ENCODE data around the gene TYROBP. TPM values are rescaled to one million over a fixed set of nuclear protein-coding genes. Genes with fewer than 3 reads are reported as not detected.
"Not testable (repeated sequence)": the region's sequence is repeated elsewhere in the genome, so short reads cannot be mapped to it uniquely, and the experiment has no call there.

The TYROBP gene
- total RNA-seq, 1 donor from 2014 or later, result not detected

DNA sequence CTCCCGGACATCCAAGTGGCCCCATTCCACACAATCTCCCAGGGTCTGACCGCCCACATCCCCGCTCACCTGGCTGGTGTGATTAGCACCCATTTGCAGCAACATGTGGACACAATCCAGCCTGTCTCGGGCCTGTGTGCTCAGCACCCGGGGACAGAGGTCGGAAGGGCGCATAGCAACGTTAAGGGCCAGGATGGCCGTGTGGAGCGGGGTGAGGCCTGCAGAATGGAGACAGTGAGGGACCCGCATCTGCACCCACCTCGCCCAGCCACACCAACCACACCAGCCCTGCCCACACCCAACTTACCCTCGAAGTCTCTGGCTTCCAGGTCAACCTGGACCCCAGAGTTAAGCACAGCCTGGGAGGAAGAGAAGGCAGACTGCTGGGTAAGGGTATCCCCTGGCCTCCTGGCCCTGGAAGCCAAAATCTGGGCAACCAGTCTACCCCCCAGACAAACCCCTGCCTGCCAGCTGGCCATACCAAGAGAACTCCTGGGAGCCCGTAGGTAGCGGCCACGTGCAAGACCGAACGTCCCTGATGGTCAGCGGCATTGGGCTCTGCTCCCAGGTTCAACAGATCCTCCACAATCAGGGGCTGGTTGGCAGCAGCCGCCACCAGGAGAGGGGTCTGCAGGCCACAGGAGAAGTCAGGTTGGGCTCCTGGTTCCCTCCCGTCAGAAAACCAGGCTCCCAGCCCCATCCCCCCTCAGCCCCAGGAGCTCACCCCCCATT, 12.0 kb downstream of the TYROBP start:
- no peaks in the 10 kb centered on the region for H3K9me3 Mint-ChIP-seq
- TF ChIP-seq, protein P1, sequence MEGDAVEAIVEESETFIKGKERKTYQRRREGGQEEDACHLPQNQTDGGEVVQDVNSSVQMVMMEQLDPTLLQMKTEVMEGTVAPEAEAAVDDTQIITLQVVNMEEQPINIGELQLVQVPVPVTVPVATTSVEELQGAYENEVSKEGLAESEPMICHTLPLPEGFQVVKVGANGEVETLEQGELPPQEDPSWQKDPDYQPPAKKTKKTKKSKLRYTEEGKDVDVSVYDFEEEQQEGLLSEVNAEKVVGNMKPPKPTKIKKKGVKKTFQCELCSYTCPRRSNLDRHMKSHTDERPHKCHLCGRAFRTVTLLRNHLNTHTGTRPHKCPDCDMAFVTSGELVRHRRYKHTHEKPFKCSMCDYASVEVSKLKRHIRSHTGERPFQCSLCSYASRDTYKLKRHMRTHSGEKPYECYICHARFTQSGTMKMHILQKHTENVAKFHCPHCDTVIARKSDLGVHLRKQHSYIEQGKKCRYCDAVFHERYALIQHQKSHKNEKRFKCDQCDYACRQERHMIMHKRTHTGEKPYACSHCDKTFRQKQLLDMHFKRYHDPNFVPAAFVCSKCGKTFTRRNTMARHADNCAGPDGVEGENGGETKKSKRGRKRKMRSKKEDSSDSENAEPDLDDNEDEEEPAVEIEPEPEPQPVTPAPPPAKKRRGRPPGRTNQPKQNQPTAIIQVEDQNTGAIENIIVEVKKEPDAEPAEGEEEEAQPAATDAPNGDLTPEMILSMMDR (conservative IDR thresholded peaks at IDR 0.05), result no peak
- H3K27ac Mint-ChIP-seq (ENCODE audit: unreplicated experiment), result no peak overlapping the region
- H3K36me3 Mint-ChIP-seq (ENCODE audit: low read depth), result no peaks in the 10 kb centered on the region
- no peak overlapping the region for H3K4me3 Mint-ChIP-seq
- DNase-seq (ENCODE audit: low read depth, low spot score), result no peak
- H3K4me1 Mint-ChIP-seq, result no peaks in the 10 kb centered on the region
- peaks cover 16% of the 10 kb centered on the region for H3K27me3 Mint-ChIP-seq (ENCODE audit: low read depth)

DNA sequence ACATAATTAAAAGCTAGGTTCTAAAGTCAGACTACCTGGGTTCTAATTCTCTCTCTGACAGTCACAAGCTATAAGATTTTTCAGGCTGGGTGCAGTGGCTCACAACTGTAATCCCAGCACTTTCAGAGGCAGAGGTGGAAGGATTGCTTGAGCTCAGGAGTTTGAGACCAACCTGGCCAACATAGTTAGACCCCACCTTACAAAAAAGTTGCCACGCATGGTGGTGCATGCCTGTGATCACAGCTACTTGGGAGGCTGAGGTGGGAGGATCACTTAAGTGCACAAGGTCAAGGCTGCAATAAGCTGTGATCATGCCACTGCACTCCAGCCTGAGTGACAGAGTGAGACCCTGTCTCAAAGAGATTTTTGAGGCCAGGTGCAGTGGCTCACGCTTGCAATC, 13.8 kb downstream of the TYROBP start:
- H3K4me1 Mint-ChIP-seq, result no peaks in the 10 kb centered on the region
- H3K36me3 Mint-ChIP-seq (ENCODE audit: low read depth), result peaks cover 3% of the 10 kb centered on the region
- DNase-seq (ENCODE audit: low read depth, low spot score), result no peak
- TF ChIP-seq, protein P1 (conservative IDR thresholded peaks at IDR 0.05), result no peak
- no peak overlapping the region for H3K4me3 Mint-ChIP-seq
- H3K27ac Mint-ChIP-seq (ENCODE audit: unreplicated experiment), result no peak overlapping the region
- H3K9me3 Mint-ChIP-seq, result no peaks in the 10 kb centered on the region
- H3K27me3 Mint-ChIP-seq (ENCODE audit: low read depth), result peaks cover 10% of the 10 kb centered on the region

DNA sequence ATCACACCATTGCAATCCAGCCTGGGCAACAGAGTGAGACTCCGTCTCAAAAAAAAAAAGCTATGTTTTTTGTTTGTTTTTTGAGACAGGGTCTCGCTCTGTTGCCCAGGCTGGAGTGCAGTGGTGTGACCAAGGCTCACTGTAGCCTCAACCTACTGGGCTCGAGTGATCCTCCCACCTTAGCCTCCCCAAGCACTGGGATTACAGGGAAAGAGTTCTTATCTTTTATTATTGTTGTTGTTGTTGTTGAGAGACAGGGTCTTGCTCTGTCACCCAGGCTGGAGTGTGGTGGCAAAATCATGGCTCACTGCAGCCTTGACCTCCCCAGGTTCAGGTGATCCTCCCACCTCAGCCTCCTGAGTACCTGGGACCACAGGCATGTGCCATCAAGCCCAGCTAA, 16.3 kb downstream of the TYROBP start:
- not testable (repeated sequence) for H3K4me3 Mint-ChIP-seq; H3K27ac Mint-ChIP-seq (ENCODE audit: unreplicated experiment); H3K27me3 Mint-ChIP-seq (ENCODE audit: low read depth); H3K36me3 Mint-ChIP-seq (ENCODE audit: low read depth); H3K9me3 Mint-ChIP-seq; H3K4me1 Mint-ChIP-seq; DNase-seq (ENCODE audit: low read depth, low spot score)

DNA sequence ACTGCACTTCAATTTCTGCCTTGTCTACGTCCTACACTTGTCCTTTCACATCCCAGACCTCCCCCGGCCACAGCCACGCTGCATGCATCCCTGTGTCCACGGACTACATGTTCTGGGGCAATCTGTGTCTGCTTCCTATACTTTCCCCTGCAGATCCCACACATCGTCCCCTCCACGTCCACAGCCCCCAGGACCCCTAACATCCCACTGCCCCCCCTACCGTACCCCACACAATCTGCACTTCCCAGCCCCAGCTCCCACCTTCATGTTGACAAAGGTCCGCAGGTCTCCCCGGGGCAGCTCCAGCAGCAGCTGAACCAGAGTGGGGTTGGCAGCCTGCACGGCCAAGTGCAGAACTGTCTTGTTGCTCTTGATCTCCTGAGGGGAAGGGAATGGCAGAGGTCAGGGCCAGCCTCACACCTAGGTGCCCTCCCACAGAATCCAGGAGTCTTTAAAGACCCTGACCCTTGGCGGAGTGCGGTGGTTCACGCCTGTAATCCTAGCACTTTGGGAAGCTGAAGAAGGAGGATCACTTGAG, 17.9 kb downstream of the TYROBP start:
- TF ChIP-seq, protein P1 (conservative IDR thresholded peaks at IDR 0.05), result no peak
- Mint-ChIP-seq H3K27me3 (ENCODE audit: low read depth) (no peaks in the 10 kb centered on the region), H3K4me3 (no peak overlapping the region), H3K4me1 (no peaks in the 10 kb centered on the region), H3K9me3 (no peaks in the 10 kb centered on the region), H3K36me3 (ENCODE audit: low read depth) (peaks cover 6% of the 10 kb centered on the region), H3K27ac (ENCODE audit: unreplicated experiment) (no peak overlapping the region)
- DNase-seq (ENCODE audit: low read depth, low spot score), result no peak

DNA sequence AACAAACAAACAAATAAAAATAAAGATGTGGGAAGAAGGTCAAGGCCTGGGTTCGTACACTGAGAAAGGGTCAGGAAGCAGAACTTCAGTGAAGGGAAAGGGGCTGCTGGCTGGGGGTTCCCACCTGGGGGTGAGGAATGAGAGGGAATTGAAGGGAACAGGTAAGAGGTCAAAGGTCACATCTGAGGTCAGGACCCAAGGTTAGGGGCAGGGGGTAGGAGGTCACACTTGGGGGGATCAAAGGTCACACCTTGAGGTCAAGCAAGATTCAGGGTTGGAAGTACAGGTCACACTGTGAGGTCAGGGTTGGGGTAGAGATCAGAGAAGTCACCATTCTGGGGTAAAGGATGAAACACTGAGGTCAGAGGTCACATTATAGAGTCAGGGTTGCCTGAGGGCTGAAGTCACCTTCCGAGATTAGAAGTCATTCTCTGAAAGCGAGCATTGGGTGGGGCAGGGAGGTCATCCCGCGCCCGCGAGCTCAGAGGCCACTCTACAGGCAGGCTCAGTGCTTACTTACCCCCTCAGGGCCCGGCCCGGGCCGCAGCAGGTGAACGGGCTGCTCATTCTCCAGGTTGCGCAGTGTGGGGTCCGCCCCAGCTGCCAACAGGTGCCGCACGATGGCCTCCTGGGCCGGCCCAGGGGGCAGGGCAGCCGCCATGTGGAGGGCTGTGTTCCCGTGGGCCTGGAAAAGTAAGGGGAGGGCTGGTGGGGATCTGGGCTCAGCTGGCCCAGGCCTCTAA, 18.6 kb downstream of the TYROBP start:
- H3K27me3 Mint-ChIP-seq (ENCODE audit: low read depth), result peaks cover 2% of the 10 kb centered on the region
- no peaks in the 10 kb centered on the region for H3K4me1 Mint-ChIP-seq
- TF ChIP-seq, protein P1 (conservative IDR thresholded peaks at IDR 0.05), result no peak
- H3K9me3 Mint-ChIP-seq, result no peaks in the 10 kb centered on the region
- no peak overlapping the region for H3K27ac Mint-ChIP-seq (ENCODE audit: unreplicated experiment)
- H3K4me3 Mint-ChIP-seq, result no peak overlapping the region
- peaks cover 6% of the 10 kb centered on the region for H3K36me3 Mint-ChIP-seq (ENCODE audit: low read depth)
- no peak for DNase-seq (ENCODE audit: low read depth, low spot score)

DNA sequence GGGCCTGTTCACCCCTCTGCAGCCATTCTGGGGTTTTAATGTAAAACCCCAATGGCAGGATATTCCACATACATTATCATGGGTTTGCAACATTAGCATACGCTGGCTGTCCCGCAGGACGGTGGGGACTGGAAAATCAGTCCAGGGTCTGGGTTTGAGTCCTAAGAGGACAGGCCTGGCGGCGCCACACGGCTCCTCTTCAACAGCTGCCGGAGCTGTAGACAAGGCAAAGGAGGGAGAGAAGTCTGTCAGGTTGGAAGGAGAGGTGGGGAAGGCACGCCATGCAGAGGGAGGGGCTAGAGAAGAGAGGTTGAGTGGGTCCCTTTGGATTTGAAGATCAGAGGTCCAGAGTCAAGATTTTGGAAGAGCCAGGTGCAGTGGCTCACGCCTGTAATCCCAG, 19.7 kb downstream of the TYROBP start:
- H3K27ac Mint-ChIP-seq (ENCODE audit: unreplicated experiment), result no peak overlapping the region
- no peak for DNase-seq (ENCODE audit: low read depth, low spot score)
- H3K27me3 Mint-ChIP-seq (ENCODE audit: low read depth), result peaks cover 2% of the 10 kb centered on the region
- peaks cover 6% of the 10 kb centered on the region for H3K36me3 Mint-ChIP-seq (ENCODE audit: low read depth)
- H3K4me3 Mint-ChIP-seq, result no peak overlapping the region
- TF ChIP-seq, protein P1 (conservative IDR thresholded peaks at IDR 0.05), result no peak
- no peaks in the 10 kb centered on the region for H3K9me3 Mint-ChIP-seq
- no peaks in the 10 kb centered on the region for H3K4me1 Mint-ChIP-seq
